Heart right ventricle (tissue), 16 donors: Measurements from ENCODE around the gene PRICKLE4. TPM values are rescaled to one million over a fixed set of nuclear protein-coding genes. Genes with fewer than 3 reads are reported as not detected.

Experiments used
- ATAC-seq, 8 donors: fragments of 200-7000 bp; cut with Tn5 transposase; one replicate each; pipeline ENCODE4 v1.9.1; 2020; ENCODE audit warnings: mild to moderate bottlenecking in 8 of 8, moderate library complexity in 8 of 8, moderate number of reproducible peaks in 1 of 8
- DNase-seq, 2 donors: peaks; one replicate each; pipeline ENCODE4 v3.0.0-alpha.2; 2020
- H3K27ac ChIP-seq, 10 donors: fragments of 200-600 bp; sonication (generic) in 2 of 10; one replicate each; pipeline versions ENCODE4 v1.5.0 to v1.8.0; 2020 to 2022; ENCODE audit warnings: mild to moderate bottlenecking in 3 of 10
- H3K27me3 ChIP-seq, 7 donors: fragments of 200-600 bp; one replicate each; pipeline ENCODE4 v1.8.0; 2021 to 2022; ENCODE audit warnings: mild to moderate bottlenecking in 2 of 7
- H3K36me3 ChIP-seq, 9 donors: fragments of 200-600 bp; sonication (generic) in 1 of 9; one replicate each; pipeline versions ENCODE4 v1.5.0 to v1.8.0; 2020 to 2022; ENCODE audit warnings: mild to moderate bottlenecking in 2 of 9
- H3K4me1 ChIP-seq, 9 donors: fragments of 200-600 bp; sonication (generic) in 1 of 9; one replicate each; pipeline versions ENCODE4 v1.5.0 to v1.8.0; 2020 to 2022; ENCODE audit warnings: mild to moderate bottlenecking in 4 of 9
- H3K4me3 ChIP-seq, 10 donors: fragments of 200-600 bp; sonication (generic) in 2 of 10; one replicate each; pipeline versions ENCODE4 v1.5.0 to v1.8.0; 2020 to 2022; ENCODE audit warnings: mild to moderate bottlenecking in 7 of 10, moderate library complexity in 2 of 10
- H3K9me3 ChIP-seq, 11 donors: fragments of 200-600 bp in 10 of 11; sonication (generic) in 2 of 11; one replicate each; pipeline versions ENCODE4 v1.5.0 to v1.8.0; 2013 to 2022; ENCODE audit warnings: mild to moderate bottlenecking in 2 of 11, control low read depth in 1 of 11, moderate library complexity in 1 of 11
- WGBS, 2 donors: extraction: QIAGEN DNeasy Blood & Tissue Kit; methylation state at CpG; one replicate each; pipeline ENCODE4 v1.1.7; 2013; ENCODE audit warnings: inconsistent platforms in 1 of 2; 5-methylcytosine and 5-hydroxymethylcytosine counted together
- intact Hi-C, 10 donors: fragments of 100-400 bp; cut with DNase I; formaldehyde crosslinking; loops; one replicate each; pipeline versions ENCODE4 v1.11.1 to v1.14.2; 2022
- polyA plus RNA-seq, 2 donors: library from polyadenylated mRNA; stranded (reverse); fragments of 200-250 nt; gene quantifications; one replicate each; pipeline ENCODE4 v1.2.3, GENCODE V29; 2013
- total RNA-seq, 10 donors: library from RNA; stranded (reverse); fragmentation: NEBNext Ultra II Directional in 3 of 10; extraction: Animal tissue kit (Norgen Biotek cat#: 25700) in 3 of 10; gene quantifications; one replicate each; pipeline versions ENCODE4 v1.2.1 to v1.2.4, GENCODE V29; 2021 to 2023
- TF ChIP-seq, protein P1 (sequence below), 9 donors: fragments of 200-600 bp; sonication (generic) in 2 of 9; IDR thresholded peaks; one replicate each; pipeline versions ENCODE4 v1.5.0 to v1.8.0; 2021 to 2022; ENCODE audit warnings: antibody characterized with exemption in 9 of 9, mild to moderate bottlenecking in 5 of 9, moderate library complexity in 1 of 9
- donor health status: Arrhythmogenic right ventricular cardiomyopathy.
- donor health status: ischemic (EF 13 %, LVEDD 7.1; RV severe dilation, severe dysfunction).
- donor health status: healthy with polysubstance abuse.
- donor health status: DM: no; HTN: yes; CAD: no.
- donor health status: DM: no; HTN: no; CAD: no.
- donor health status: ischemic (EF 25% LVEDD 6.9; RV normal size, moderate dysfunction).
- donor health status: ischemic (EF 25% LVEDD 5.7; RV mildly dilated, moderate dysfunction).
- donor health status: healthy.
- donor health status: DM: yes; HTN: yes; CAD: no.
- donor health status: Ischemic cardiomyopathy.
- donor health status: ischemic (EF 35%, LVEDD 5.7; RV mildly dilated, moderate dysfunction).
- donor health status: nonischemic (EF 11% LVEDD 7.7; RV severe dilation, severe dysfunction).
- donor health status: DM: yes; HTN: yes; CAD: no.
- donor health status: PGD.
- donor health status: ischemic (EF 29% LVEDD 5.4; RV normal size, mild dysfunction).
- donor health status: nonischemic (EF 23%, LVEDD 6.1; RV moderate dilation, normal function).

The PRICKLE4 gene
- total and polyA plus RNA-seq, 12 donors: 0.38 to 6.1 (median 1.9) TPM

DNA sequence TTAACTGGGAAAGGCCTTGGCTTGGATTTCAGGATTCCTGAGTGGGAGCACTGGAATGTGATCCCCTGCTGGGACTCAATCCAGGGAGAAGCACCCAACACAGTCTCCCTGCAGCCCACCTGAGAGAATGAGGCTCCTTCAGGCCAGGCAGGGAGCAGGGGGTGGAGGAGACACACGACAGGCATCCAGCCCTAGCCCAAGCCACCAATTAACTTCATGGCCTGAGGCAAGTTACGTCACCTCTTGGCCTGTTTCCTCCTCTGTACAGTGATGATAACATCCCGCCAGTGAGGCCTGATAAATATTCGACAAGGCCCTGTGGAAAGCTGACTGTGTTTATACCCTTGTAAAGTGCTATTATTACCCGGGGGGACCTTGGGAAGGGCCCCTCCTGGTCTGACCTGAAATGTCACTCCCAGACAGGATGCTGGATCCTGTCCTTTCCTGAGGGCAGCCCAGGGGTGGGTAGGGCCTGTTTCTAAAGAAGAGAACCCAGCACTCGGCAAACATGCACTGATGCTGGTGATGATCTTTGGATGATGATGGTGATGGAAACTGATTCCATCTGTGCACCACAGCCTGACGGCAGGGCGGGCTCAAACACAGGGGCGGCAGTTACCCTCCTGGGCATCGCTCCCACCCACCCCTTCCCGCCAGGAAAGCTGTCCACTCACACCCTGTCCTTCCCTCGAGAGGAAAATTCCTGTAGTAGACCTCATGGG, 13.3 kb upstream of the PRICKLE4 start:
- Histone ChIP-seq H3K27ac (peak overlapping the region in 9 of 10 donors; percentile 48 to 85 (median 67)), H3K4me3 (no peak overlapping the region), H3K27me3 (no peaks in the 10 kb centered on the region), H3K9me3 (no peaks in the 10 kb centered on the region), H3K4me1 (peaks cover 4 to 30% (median 18%) of the 10 kb centered on the region in 9 donors), H3K36me3 (peaks cover 0 to 34% (median 14%) of the 10 kb centered on the region in 9 donors)
- peak; percentile 69 to 94 (median 86) for ATAC-seq
- TF ChIP-seq, protein P1, sequence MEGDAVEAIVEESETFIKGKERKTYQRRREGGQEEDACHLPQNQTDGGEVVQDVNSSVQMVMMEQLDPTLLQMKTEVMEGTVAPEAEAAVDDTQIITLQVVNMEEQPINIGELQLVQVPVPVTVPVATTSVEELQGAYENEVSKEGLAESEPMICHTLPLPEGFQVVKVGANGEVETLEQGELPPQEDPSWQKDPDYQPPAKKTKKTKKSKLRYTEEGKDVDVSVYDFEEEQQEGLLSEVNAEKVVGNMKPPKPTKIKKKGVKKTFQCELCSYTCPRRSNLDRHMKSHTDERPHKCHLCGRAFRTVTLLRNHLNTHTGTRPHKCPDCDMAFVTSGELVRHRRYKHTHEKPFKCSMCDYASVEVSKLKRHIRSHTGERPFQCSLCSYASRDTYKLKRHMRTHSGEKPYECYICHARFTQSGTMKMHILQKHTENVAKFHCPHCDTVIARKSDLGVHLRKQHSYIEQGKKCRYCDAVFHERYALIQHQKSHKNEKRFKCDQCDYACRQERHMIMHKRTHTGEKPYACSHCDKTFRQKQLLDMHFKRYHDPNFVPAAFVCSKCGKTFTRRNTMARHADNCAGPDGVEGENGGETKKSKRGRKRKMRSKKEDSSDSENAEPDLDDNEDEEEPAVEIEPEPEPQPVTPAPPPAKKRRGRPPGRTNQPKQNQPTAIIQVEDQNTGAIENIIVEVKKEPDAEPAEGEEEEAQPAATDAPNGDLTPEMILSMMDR (IDR thresholded peaks at IDR 0.05): no peak
- WGBS, 2 donors: 22 to 23% methylated on average over 12 of the region's 12 CpGs
- DNase-seq: peak in 1 of 2 donors; percentile 85
- intact Hi-C loops: no loop called here

DNA sequence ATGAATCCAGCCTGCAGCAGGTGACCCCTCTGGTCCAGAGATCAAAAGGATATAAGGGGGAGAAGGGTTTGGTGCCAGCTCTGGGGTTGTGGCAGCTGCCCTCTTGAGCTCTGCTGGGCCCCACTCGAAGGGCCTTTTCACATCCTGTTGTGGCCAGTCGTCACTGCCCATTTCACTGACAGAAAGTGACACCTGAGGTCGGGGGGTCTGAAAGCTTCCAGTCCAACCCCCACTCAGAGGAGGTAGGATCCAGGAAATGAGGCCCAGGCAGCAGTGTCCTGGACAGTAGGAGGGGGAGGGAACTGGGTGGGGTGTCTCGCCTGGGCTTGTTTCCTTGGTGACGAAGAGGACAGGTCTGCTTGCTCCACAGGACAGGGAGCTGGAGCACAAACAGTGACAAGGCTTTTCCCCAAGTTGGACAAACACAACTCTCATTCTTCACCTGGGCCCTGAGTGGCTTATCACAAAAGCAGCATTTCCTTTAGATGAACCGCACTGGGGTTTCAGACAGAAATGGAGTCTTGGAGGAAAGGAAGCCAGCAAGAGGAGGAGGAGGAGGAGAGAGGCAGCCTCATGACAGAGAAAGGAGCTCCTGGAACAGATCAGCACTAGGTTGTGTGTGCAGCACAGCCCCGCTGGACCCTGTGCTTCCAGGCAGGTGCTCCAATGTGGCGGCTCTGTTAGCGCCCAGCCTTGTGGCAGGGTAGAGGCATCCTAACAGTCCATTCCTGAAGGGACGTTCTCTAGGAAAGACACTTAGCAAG, 11.9 kb upstream of the PRICKLE4 start:
- peak overlapping the region in 3 of 10 donors; percentile 48 to 85 (median 78) for H3K27ac ChIP-seq

DNA sequence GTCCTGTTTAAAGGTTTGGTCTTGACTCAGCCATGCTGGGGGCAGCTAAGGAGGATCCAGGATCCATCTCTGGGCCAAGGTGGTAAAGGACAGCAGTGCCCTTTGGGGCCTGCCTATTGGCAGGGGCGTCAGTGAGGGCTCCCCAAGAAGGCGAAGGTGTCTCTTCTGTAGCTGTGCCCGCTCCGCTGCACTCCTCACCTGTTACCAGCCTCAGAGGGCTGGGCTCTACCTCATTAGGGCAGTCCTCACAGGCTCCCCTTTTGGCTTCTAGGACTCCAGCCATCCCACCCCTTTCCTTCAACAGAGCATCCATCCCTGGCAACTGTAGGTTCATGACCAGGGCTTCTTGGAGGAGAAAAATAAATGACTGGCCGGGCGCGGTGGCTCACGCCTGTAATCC, 11.2 kb upstream of the PRICKLE4 start:
- intact Hi-C loops: no loop called here
- DNase-seq (no peak), ATAC-seq (no peak)
- Histone ChIP-seq H3K9me3 (no peaks in the 10 kb centered on the region), H3K27ac (peak overlapping the region in 2 of 10 donors; percentile 78 to 85), H3K4me3 (no peak overlapping the region), H3K27me3 (no peaks in the 10 kb centered on the region), H3K36me3 (peaks cover 0 to 55% (median 16%) of the 10 kb centered on the region in 9 donors), H3K4me1 (peaks cover 4 to 30% (median 18%) of the 10 kb centered on the region in 9 donors)
- TF ChIP-seq, protein P1 (IDR thresholded peaks at IDR 0.05): no peak
- 98% methylated on average over 8 of the region's 8 CpGs for WGBS, 2 donors

More for the DNA sequence above, 11.9 kb upstream of the PRICKLE4 start:
- Histone ChIP-seq H3K4me1 (peaks cover 4 to 30% (median 18%) of the 10 kb centered on the region in 9 donors), H3K36me3 (peaks cover 0 to 48% (median 14%) of the 10 kb centered on the region in 9 donors), H3K4me3 (no peak overlapping the region), H3K27me3 (no peaks in the 10 kb centered on the region), H3K9me3 (no peaks in the 10 kb centered on the region)
- ATAC-seq (no peak), DNase-seq (no peak)
- TF ChIP-seq, protein P1 (IDR thresholded peaks at IDR 0.05): no peak
- 70 to 75% methylated on average over 10 of the region's 10 CpGs for WGBS, 2 donors
- intact Hi-C loops: no loop called here

DNA sequence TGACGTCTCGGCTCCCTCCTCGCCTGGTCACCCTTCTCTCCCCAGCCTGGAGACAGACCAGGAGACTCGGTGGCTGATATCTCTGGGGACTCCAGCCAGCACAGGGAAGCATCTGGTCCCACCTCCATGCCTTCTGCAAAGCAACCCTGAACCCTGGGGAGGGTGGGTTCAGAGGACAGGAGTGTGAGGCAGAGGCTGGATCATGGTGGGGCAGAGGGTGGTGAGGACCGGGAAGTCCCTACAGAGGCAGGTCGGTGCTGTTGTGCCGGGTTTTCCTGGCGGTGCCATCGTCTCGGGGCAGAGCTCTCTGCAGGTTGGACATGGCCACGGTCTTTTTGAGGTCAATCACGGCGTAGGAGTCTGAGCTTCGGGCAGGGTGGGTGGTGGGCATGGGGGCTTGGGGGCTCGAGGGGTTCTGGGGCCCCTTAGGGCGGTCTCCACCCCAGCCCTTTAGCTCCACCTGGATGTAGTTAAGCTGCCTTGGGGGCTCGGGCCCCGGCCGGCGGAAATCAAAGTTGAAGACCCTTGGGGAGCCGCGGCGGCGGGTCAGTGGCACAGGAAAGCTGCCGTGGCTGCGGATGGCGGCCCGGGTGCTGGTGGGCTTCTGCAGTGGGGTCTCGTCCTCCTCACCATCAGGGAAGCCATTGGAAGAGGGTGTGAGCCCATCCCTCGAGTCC, 10.1 kb upstream of the PRICKLE4 start:
- DNase-seq (no peak), ATAC-seq (no peak)
- peaks cover 4 to 30% (median 18%) of the 10 kb centered on the region in 9 donors for H3K4me1 ChIP-seq
- H3K27ac ChIP-seq: no peak overlapping the region
- intact Hi-C loops: loop anchor here in 6 of 10 donors (10.0 kb wide), 5 partner anchors 76 to 406 kb away; partner anchors contain the start of gene GUCA1A (in 1 of the 6)
- H3K36me3 ChIP-seq: peaks cover 0 to 66% (median 28%) of the 10 kb centered on the region in 9 donors
- no peaks in the 10 kb centered on the region for H3K9me3 ChIP-seq
- no peak overlapping the region for H3K4me3 ChIP-seq
- H3K27me3 ChIP-seq: no peaks in the 10 kb centered on the region
- 93 to 94% methylated on average over 30 of the region's 30 CpGs for WGBS, 2 donors
- TF ChIP-seq, protein P1 (IDR thresholded peaks at IDR 0.05): no peak
